NT2/D1 (cell line): ENCODE results near the gene HLA-DMA.

Experiments used
- YY1 ChIP-seq: IDR thresholded peaks from 2 replicates; pipeline ENCODE4 v1.6.1; 2011; ENCODE audit not compliant: insufficient read length, insufficient read depth
- ZNF274 ChIP-seq: IDR thresholded peaks from 2 replicates; pipeline ENCODE4 v1.6.1; 2011; ENCODE audit warnings: mild to moderate bottlenecking, low read depth, low read length

DNA sequence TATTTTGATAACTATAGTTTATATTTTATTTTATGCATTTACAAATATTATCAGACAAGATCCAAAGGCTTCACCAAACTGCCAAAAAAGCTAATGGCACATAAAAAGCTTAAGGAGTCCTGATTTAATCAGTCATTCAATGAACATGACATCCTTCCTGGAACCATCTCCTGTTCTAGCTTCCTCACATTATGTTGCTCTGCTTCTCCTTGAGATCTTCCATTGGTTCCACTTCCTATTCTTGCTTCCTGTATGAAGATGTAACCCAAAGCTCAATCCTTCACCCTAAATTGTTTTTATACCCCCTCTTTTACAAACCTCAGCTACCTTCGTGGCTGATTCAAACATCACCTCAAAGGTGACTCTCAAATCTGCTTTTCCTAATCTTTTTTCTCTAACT, 11.0 kb upstream of the HLA-DMA start:
- TF ChIP-seq YY1 (no peak), ZNF274 (no peak)
